Nephron (organoid): ENCODE results near the gene FTO.

Experiments
- H3K27ac Mint-ChIP-seq, 3 experiments: 2 replicates each; pipeline ENCODE4 v1.8.0; 2020; ENCODE audit warnings: mixed read lengths in 3 of 3, mild to moderate bottlenecking in 2 of 3, moderate library complexity in 1 of 3
- H3K27me3 Mint-ChIP-seq: 2 replicates; pipeline ENCODE4 v1.8.0; 2021; ENCODE audit warnings: low read depth, mild to moderate bottlenecking, moderate library complexity, mixed read lengths
- H3K36me3 Mint-ChIP-seq: 2 replicates; pipeline ENCODE4 v1.8.0; 2020; ENCODE audit warnings: low read depth, mixed read lengths
- H3K4me1 Mint-ChIP-seq: 2 replicates; pipeline ENCODE4 v1.8.0; 2020; ENCODE audit warnings: mixed read lengths
- H3K4me3 Mint-ChIP-seq, 3 experiments: 2 replicates each; pipeline ENCODE4 v1.8.0; 2020; ENCODE audit warnings: mild to moderate bottlenecking in 3 of 3, mixed read lengths in 3 of 3, moderate library complexity in 2 of 3
- H3K9me3 Mint-ChIP-seq: 2 replicates; pipeline ENCODE4 v1.8.0; 2020; ENCODE audit warnings: mixed read lengths
- TF ChIP-seq, protein P1 (sequence below), 3 experiments: fragments of 200-600 bp; sonication (generic); IDR thresholded peaks; one replicate each; pipeline ENCODE4 v1.5.0; 2021; ENCODE audit warnings: antibody characterized with exemption in 3 of 3; ENCODE audit not compliant: unreplicated experiment in 3 of 3

FTO gene

DNA sequence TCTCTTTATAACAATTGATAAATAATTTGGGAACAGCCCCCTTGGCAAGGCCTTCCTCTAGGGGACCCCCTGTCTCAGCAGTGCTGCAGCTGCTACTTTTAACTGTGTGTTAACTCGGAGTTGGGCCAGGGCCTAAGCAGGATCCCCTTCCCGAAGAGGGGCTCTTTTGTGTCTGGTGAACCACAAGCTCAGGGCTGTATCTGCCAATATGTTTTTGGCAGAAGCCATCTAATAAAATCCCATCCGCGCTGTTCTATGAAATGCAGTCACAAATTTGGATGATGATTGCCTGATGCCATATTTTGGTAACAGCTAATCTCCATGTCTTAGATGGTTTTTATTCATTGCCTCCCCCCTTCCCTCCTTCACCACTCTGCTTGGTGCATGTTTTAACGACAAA is 267.7 kb downstream of the FTO start:
- Mint-ChIP-seq H3K4me1 (peaks cover 34% of the 10 kb centered on the region), H3K9me3 (no peaks in the 10 kb centered on the region), H3K4me3 (no peak overlapping the region), H3K36me3 (no peaks in the 10 kb centered on the region), H3K27me3 (no peaks in the 10 kb centered on the region), H3K27ac (peak overlapping the region in 1 of 3 experiments; percentile 36)
- TF ChIP-seq, protein P1, sequence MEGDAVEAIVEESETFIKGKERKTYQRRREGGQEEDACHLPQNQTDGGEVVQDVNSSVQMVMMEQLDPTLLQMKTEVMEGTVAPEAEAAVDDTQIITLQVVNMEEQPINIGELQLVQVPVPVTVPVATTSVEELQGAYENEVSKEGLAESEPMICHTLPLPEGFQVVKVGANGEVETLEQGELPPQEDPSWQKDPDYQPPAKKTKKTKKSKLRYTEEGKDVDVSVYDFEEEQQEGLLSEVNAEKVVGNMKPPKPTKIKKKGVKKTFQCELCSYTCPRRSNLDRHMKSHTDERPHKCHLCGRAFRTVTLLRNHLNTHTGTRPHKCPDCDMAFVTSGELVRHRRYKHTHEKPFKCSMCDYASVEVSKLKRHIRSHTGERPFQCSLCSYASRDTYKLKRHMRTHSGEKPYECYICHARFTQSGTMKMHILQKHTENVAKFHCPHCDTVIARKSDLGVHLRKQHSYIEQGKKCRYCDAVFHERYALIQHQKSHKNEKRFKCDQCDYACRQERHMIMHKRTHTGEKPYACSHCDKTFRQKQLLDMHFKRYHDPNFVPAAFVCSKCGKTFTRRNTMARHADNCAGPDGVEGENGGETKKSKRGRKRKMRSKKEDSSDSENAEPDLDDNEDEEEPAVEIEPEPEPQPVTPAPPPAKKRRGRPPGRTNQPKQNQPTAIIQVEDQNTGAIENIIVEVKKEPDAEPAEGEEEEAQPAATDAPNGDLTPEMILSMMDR (IDR thresholded peaks at IDR 0.05; ENCODE audit: unreplicated experiment in 3 of 3) = no peak

DNA sequence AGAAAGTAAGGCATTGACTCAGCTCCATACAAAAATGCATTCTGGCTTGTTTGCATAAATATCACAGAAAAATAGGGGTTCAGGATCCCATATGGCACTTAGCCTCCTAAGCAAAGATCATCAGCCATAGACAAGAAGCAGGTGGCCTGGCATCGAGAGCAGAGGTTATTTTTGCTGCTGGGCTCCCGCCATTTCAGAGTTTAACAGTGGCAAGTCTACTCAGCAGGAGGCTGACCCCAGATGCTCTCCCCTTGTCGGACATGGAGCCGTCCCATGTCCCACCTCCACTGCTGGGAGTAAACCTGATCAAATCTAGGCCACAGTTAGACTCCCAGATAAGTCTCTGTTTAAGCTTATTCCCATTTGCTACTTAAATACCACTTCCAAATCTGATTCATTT is 269.1 kb downstream of the FTO start:
- no peaks in the 10 kb centered on the region for H3K36me3 Mint-ChIP-seq
- H3K27ac Mint-ChIP-seq = no peak overlapping the region
- H3K4me1 Mint-ChIP-seq = peaks cover 27% of the 10 kb centered on the region
- no peaks in the 10 kb centered on the region for H3K9me3 Mint-ChIP-seq
- H3K27me3 Mint-ChIP-seq = no peaks in the 10 kb centered on the region
- no peak overlapping the region for H3K4me3 Mint-ChIP-seq
- TF ChIP-seq, protein P1 (IDR thresholded peaks at IDR 0.05; ENCODE audit: unreplicated experiment in 3 of 3) = no peak

DNA sequence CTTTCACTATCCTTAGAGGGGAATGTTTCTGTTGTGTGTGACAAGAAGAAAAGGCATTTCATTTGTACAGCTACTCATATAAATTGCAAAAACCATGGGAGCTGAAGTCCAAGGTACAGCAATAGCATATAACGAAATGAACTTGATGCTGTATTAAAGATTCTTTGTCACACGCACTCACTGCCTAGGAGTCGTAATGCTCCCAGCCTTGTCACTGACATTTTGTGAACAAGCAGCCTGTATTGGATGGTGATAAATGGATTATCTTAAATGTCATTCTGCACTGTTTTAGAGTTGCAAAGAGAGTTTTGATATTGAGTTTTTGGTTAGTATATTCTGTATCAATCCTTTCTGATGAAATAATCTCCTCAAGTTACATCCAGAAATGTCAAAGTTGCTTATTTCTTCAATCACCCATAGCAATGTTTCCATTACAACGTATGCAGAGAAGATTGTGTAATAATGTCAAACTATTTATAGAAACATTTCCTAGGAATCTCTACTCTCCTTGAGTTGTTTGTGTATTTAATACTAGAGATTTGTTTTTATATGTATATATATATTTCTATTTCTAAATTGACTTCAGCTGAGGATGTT is 270.6 kb downstream of the FTO start:
- Mint-ChIP-seq H3K4me1 (peaks cover 16% of the 10 kb centered on the region), H3K9me3 (no peaks in the 10 kb centered on the region), H3K36me3 (no peaks in the 10 kb centered on the region), H3K4me3 (no peak overlapping the region), H3K27me3 (no peaks in the 10 kb centered on the region), H3K27ac (no peak overlapping the region)
- TF ChIP-seq, protein P1 (IDR thresholded peaks at IDR 0.05; ENCODE audit: unreplicated experiment in 3 of 3) = no peak

DNA sequence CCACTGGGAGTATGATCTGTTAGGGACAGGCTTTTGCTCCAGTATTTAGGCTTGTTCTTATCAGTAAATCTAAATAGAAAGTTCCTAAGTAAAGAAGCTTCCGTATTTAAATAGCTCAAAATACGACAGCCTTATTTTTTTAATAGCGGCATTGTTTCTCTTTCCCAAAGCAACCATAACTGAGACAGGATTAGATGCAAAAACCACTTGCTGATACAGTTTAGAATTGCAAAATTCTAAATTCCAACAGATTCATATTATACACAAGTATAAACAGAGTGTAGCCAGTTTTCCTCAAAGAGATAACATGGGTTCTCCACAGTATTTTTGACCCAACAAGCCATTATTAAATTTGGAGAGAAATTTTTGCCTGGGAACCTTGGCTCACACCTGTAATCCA is 276.7 kb downstream of the FTO start:
- TF ChIP-seq, protein P1 (IDR thresholded peaks at IDR 0.05; ENCODE audit: unreplicated experiment in 3 of 3) = no peak
- Mint-ChIP-seq H3K9me3 (no peaks in the 10 kb centered on the region), H3K36me3 (no peaks in the 10 kb centered on the region), H3K4me3 (no peak overlapping the region), H3K4me1 (no peaks in the 10 kb centered on the region), H3K27ac (no peak overlapping the region), H3K27me3 (no peaks in the 10 kb centered on the region)

DNA sequence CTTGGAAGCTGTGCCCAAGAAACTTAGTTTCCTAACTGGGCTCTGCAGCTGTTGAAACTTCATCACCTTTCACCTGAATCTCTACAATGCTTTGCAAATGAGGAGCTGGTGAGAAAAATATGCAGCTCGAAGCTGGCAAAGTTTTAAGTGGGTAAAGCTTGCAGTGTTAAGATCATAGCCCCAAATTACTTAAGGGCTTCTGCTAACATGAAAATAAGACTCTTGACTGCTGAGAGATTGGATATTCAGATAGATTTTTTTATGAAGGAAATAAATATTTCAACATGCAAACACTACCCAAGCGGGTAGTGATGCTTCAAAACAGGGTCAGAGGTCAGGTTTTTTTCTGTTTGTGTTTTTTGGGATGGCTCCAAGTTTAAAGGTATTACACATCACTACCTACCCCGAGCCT is 278.7 kb downstream of the FTO start:
- Mint-ChIP-seq H3K4me3 (no peak overlapping the region), H3K4me1 (no peaks in the 10 kb centered on the region), H3K27ac (no peak overlapping the region), H3K27me3 (no peaks in the 10 kb centered on the region), H3K9me3 (no peaks in the 10 kb centered on the region), H3K36me3 (no peaks in the 10 kb centered on the region)
- TF ChIP-seq, protein P1 (IDR thresholded peaks at IDR 0.05; ENCODE audit: unreplicated experiment in 3 of 3) = no peak

DNA sequence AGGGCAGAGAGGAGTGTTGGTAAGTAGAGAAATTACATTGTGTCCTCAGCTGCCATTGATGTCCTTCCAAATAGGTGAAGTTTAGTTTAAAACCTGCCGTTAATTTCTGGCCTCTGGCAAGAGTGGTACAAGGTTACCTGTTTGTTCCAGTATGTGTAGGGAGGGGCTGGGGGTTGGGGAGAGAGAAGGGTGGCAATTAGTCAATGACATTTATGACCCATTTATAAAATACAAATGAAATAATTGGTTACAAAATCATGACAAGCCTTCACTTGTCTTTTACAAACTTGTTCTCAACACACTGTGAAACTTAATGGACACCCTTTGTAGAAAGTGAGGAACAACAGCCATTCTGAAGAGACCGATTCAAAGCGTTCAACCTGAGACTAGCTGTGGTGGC is 281.0 kb downstream of the FTO start:
- H3K4me3 Mint-ChIP-seq = no peak overlapping the region
- no peaks in the 10 kb centered on the region for H3K27me3 Mint-ChIP-seq
- H3K4me1 Mint-ChIP-seq = no peaks in the 10 kb centered on the region
- no peak overlapping the region for H3K27ac Mint-ChIP-seq
- TF ChIP-seq, protein P1 (IDR thresholded peaks at IDR 0.05; ENCODE audit: unreplicated experiment in 3 of 3) = no peak
- H3K9me3 Mint-ChIP-seq = no peaks in the 10 kb centered on the region
- no peaks in the 10 kb centered on the region for H3K36me3 Mint-ChIP-seq
